SKM-1 (cell line): ENCODE data around the gene ACBD6.
"Not testable (repeated sequence)": the region's sequence is repeated elsewhere in the genome, so short reads cannot be mapped to it uniquely, and the experiment has no call there.

Experiments used
- DNase-seq: peaks from one replicate; lab custom pipeline; 2025; ENCODE audit not compliant: unreplicated experiment; lab: John Stamatoyannopoulos, UW

The ACBD6 gene, protein sequence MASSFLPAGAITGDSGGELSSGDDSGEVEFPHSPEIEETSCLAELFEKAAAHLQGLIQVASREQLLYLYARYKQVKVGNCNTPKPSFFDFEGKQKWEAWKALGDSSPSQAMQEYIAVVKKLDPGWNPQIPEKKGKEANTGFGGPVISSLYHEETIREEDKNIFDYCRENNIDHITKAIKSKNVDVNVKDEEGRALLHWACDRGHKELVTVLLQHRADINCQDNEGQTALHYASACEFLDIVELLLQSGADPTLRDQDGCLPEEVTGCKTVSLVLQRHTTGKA

DNA sequence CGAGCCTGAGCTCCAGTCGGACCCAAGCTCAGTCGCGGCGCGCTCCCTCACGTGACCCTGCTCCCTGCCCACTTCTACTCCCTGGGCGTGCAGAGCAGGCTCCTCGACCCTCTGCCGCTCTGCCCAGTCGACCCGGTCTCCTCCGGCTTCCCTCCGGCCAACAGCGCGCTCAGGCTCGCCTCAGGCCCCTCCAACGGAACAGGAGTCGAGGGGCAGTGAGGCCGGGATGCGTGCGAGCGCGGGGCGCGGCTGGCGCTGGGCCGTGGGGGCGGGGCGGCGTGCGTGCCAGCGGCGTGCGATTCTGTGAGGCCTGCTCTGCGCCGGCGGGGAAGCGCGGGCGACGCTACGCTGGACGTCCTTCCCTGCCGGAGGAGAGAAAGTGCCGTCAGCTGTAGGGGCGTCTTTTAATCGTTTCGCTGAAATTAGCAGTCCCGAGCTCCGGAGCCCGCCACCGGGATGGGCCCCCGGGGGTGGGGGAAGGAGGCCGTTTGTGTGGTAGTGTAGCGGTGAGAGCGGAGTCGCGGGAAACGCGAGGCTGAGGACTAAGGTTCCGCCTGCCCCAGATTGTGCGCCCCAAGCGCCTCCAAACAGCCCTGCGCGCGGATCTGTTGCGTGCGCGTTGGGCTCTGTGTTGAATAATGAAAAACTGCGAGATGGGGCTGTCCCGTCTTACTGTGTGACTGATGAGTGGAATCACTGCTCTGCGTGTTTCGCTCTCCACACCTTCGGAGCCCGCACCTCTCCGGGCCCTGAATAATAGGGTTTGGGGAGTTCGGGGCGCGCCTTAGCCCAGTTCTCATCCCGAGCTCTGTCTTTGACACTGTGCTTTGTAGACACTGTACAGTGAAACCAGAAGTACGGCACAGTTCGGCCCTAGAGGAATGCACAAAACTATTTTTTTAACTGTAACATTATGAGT lies at the start of gene ACBD6:
Gene ACBD6 (minus strand): TSS at position 217 of the 919 bp plus-strand sequence. CDS start 311 bp downstream, outside the sequence.
- peak; percentile 98 for DNase-seq

DNA sequence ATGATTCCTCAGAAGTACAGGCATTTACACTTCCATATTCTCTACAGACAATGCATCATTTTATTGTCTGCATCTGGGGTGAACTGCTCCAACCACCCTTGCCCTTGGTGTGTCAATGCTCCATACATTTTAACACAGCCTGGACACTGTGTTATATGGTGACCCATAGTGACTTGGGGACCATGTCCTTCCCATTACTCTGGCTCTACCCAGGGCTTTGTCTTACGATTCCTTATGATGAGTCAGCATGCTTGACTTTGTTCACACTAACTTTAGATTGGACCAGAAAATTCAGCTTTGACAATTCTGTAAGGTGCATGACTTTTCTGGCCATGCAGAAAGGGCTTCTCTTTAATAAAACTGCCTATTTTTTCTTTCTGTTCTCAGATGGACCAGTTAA lies 49.6 kb upstream of the ACBD6 start:
- no peak for DNase-seq

DNA sequence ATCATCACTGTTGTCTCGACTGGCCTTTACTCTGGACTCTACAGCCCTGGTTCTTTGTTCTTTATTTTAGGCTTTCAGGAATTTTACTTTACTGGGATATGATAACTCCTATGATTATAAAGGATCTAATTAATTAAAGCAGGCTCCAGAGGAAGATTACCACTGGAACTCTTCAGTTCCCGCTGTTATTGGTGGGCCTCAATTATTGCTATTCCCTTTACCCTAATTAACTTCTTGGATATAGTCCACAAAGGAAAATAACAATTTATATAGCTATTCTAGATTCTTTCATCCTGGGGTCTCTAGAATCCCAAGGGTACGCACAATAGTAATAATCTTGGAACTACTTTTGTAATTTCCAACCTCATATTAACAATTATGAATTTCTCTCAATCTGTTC lies 47.9 kb upstream of the ACBD6 start:
- DNase-seq, result no peak

DNA sequence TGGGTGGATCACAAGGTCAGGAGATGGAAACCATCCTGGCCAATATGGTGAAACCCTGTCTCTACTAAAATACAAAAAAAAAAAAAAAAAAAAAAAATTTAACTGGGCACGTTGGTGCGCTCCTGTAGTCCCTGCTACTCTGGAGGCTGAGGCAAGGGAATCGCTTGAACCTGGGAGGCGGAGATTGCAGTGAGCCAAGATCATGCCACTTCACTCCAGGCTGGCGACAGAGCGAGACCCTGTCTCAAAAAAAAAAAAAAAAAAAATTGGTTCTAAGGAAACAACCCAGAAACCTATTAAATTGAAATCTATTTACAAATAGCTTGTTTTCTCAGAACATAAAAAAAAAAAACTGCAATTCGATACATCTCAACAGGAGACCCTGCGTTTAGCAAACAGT lies 47.4 kb upstream of the ACBD6 start:
- DNase-seq, result not testable (repeated sequence)

DNA sequence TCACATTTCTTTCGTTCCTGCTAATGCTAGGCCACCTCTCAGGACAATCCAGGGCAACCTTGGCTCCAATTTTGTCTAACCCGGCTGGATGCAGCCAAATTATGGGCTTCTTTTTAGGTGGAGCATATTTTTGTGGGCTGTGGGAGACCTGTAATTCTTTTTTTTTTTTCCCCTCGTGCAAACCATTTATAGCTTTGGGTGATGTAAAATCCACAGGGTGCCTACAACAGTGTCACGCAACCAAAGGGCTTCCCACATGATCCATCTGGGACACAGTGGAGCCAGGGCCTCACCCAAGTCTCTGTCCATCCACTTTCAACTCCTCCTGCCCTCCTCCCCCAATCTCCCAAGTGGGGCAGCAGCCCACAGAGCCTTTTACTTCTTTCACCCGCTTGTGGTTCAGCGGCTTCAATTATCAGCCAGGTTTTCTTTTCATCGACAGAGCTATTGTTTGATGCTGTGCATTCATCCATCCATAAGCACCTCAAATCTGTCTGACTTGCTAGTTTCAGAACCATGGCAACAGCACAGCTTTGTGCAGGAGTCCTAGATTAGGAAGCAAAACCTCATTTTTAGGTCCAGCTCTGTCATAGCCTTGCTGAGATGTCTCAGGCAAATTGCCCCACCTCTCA lies 46.4 kb upstream of the ACBD6 start:
- no peak for DNase-seq

DNA sequence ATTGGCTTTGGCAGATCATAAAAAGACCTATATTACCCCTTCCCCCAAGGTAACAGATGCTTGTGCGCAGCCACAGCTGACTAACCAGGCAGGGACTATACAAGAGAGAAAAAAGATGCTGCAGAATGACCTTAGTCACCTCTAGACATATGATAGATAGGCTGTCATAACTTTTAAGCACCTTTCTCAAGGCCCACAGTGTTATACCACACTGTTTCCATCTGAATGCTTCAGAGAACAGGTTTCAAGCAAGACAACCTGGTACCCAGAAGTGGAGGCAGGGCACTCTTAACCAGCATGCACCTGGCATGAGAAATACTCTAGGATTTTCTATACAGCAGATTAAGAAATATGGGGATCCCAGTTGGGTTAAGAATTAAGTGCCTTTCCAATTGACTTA lies 43.6 kb upstream of the ACBD6 start:
- DNase-seq, result no peak

DNA sequence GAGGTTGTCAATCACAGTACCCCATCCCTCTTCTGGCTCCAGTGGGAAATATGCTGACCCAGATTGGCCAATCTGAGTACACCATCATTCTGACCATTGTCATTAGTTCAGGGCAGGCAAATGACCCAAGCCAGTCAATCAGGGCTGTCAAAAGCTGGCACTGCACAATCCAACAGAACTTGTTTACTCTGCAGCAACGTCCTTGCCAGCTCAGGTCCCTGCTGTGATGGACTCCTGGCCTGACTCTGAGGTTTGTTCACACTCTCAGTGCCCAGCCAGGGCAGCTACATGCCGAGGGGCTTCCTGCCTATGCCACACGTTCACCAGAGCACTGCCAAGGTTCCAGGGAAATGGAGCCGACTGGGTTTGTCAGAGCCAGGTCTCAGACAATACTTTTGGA lies 41.7 kb upstream of the ACBD6 start:
- DNase-seq, result no peak

DNA sequence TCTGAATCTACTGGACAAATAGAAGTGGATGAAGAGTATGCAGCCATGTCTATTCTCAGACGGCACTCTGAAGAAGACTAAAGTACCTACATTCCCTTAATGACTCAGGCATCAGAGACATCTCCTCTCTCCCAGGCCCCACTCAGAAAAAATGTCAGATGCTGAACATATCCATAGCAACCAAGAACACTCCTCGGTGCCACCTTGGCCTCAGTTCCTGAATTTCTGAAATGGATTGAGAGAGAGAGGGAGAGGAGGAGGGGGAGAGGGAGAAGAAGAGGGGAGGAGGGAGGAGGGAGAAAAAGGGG lies 40.4 kb upstream of the ACBD6 start:
- no peak for DNase-seq

DNA sequence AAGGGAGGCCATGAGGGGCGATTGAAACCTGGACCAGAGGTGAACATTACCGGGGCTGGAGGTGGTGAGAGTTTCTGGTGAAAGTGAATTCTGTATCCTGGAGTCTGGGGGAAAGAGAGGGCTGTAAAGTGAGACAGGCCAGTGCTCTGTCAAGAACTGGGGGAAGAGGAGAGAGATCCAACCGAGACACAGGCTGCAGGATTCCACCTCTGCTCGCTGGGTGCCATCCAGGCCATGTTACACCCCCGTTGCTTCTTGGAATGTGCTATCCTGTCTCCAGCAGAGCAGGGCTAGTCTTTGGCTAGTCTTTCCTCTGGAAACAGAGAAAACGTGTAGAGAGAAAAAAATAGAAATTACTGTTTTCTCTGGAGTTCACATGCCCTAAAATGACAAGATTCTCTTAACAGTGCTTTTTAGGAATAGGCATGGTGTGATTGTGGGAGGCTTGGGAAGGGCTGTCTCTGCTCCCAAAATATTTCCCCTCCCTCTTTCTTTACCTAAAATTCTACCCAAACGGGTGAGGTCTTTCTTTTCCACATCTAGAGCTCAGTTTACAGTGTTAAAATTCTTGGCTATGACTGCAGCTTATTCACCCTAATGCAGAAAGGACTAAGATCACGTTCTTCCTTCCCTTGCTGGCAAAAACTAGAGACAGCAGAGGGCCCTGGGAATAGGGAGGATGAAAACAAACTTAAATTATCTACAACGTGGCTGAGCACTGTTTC lies 39.9 kb upstream of the ACBD6 start:
- DNase-seq, result no peak

DNA sequence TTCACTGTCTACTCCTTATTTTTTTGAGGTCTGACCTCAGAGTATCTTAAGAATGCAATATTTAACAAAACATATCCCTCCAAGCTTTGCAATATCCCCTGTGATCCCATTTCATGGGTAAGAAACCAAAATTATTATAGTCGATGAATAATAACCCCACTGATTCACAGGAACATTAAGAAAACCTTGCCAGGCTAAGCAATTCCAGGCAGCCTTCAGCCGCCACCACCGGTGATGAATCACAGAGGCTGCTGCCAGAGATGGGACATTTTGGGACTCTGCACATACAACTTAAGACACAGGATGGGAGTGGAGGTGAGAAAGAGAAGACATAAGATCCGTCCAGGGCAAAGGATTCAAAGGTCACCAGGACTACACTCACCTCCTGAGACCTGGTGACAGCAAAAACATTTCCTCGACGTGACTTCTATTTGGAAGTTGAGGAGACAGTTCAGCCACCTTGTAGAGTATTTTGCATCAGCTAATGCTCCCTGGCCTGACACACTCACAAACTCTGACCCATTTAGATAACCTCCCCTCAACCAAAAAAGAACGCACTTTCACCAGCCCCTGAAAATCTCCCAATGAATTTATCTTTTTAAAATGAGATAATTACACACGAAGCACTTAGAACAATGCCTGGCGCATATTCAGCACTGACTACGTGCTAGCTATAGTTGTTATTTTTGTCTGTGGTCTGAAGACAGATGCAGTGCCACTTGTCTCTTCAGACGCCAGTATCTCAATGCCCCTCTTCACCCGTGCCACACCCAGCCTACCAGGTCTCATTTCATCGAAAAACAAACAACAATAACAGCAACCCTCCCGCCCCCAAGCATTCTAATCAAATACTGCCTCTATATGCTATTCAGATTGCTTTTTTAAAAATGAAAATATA lies 38.6 kb upstream of the ACBD6 start:
- DNase-seq, result no peak

DNA sequence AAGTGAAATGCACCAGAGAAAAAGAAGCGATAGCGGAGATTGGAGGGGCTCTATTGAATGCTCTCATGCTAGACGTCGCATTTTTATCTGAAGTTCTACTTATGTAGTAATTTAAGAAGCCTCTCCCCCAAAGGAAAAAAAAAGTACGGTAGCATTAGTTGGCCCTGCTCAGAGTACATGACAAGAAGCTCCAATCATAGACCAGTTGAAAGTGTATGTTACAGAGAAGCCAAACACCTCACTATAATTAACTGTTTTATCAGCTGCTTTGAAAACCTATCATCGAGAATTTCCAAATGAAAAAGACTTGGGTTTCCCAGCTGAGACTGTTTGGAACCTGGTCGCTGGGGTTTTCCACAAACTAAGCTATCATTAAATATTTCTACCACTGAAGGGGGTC lies 36.8 kb upstream of the ACBD6 start:
- DNase-seq, result no peak

DNA sequence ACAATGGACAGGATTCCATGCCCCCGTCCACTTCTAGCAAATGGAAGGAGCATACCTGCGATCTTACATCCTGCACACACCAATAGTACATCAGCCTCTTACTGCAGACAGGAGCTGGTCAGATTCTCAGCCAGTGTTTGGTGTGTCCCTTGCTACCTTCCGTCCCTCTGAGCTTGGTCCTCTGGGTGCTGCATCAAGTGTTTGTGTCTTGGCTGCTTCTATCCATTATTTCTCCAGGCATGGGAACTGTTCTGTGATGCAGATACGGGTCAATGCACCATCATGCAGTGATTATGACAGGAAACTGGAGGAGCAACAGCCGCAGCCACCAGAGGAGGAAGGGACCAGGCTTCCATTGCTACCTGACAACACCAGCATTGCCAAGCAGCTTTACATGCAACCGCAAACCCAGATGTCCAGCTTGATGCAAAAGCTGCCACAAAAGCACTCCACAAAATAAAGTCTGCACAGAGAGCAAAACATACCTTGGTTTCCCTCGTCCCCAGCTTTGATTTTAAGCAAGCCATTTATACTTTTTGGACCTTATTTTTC lies 34.5 kb upstream of the ACBD6 start:
- DNase-seq, result no peak

DNA sequence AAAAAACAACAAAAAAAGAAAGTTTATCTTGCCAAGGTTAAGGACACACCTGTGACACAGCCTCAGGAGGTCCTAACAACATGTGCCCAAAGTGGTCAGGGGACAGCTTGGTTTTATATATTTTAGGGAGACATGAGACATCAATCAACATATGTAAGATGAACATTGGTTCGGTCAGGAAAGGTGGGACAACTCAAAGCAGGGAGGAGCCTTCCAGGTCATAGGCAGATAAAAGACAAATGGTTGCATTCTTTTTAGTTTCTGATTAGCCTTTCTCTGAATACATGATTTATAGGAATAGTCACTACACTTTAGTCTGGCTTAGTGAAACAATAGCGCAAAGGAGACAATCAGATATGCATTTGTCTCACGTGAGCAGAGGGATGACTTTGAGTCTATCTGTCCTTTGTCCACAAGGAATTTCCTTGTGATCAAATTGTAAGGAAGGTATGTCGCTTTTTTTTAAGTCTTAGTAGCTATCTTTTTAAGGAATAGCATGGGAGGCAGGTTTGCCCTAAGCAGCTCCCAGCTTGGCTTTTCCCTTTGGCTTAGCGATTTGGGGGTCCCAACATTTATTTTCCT lies 33.1 kb upstream of the ACBD6 start:
- DNase-seq, result no peak

DNA sequence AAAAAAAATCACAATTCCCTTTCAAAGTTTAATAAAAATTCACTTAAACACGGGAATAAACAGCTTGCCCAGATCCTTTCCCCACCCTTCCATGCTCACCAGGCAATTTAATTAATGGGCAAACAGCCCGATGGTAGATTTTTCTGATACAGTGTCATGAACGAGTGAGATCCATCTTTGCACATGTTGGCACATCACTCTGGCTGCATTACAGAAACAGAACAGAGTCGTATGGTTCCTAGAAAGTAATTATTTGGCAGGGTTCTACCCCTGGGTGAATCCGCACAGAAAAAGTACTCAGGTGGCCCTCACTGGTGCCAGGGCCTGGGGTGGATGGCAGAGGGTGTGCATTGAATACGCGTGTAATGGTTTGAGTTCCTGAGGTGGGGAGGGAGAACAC lies 31.8 kb upstream of the ACBD6 start:
- no peak for DNase-seq

DNA sequence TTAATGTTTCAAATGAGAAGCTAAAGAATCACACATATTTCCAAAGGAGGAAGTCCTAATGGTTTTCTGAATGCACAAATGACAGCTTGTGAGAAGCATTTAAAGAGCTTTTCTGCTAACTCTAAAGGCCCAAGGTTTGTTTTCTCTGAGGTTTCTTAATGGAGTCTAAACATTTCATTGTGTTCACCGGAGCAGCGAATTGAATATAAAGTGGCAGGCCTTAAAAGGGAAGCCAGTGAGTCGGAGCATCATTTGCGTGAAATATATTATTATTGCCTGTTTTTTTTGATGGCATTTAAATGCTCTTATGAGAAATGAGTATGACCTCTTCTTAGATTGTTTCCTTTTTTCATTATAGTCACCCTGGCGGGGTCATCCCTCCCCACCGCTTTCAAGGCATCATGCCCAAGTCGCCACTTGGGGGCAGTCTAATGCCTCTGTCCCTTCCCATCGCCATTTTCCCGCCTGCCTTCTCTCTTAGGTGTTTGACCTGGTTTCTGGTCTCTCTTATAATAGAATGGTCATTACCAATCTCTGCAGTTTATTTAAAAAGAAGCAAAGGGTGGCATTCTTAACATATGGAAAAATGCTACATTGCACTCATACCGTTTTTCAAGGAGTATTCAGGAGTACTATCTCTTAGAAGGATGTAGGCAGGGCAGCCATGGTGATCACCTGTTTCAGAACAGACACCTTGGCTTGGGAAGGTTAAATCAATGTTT lies 31.1 kb upstream of the ACBD6 start:
- peak; percentile 80 for DNase-seq

DNA sequence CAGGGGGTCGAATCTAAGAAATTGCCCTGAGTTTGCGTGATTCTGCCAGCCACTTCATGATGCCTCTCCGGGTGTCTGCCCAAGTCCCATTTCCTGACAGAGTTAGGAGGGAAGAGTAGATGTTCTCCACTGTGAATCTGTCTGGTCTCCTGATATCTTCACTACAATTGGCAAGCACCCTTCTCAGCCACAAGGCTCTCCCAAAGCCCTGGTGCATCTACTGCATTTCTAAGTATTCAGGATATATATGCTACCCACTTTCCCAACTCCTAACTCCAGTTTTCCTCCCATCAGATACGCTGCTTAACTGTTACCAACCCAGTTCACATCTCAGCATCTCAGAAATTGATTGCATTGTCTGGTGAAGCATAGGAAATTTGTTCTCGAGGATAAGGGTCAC lies 30.5 kb upstream of the ACBD6 start:
- DNase-seq, result no peak

DNA sequence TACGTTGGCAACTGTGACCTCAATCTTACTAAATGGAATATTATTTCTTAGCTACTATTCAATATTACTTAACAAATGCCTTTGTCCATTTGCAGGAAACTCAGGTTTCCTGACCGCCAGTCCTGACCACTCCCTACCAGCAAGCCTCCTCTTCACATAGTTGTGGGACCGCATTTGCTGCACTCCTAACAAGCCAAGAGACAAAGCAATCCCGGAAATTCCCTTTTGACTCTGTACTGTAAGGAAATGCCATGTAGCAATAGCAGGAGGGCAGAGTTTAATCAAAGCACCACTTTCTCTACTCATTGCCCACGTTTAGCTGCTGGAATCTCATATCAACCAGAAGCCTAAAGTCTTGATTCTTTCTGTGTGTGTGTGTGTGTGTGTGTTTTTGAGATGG lies 28.1 kb upstream of the ACBD6 start:
- no peak for DNase-seq

DNA sequence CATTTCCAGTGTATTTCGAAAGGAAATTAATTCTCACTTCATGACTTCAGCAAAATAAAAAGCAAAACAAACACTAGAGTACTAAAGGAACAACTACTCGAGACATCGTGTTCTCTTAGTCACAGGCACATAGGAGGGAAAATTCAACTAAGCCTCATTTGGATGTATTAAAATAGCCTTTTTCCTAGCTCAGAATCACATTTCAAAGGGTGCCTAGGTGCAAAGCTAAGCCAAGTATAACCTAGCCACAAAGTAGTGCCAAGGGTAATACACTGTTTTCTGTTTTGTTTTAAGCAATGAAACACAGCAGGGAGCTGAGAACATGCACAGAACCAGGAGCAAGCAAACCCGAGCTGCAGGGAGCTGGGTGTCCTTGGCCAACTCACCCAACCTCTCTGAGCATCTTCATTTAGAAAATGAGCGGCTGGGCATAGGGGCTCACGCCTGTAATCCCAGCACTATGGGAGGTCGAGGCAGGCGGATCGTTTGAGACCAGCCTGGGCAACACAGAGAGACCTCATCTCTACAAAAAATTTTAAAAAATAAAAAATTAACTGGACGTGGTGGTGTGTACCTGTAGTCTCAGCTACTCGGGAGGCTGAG lies 26.6 kb upstream of the ACBD6 start:
- DNase-seq, result no peak
